Left lung (tissue), 10 donors: ENCODE results near the gene LRRTM3. TPM values are rescaled to one million over a fixed set of nuclear protein-coding genes. Genes with fewer than 3 reads are reported as not detected.

Experiments used
- ATAC-seq: fragments of 200-7000 bp; cut with Tn5 transposase; one replicate; pipeline ENCODE4 v1.9.1; 2020; ENCODE audit warnings: moderate library complexity
- DNase-seq, 4 donors: peaks; one replicate each; pipeline ENCODE4 v3.0.0-alpha.2; 2013 to 2020
- H3K27ac ChIP-seq, 2 donors: fragments of 200-600 bp; sonication (generic) in 1 of 2; one replicate each; pipeline versions ENCODE4 v1.5.0 to v1.8.0; 2020 to 2021
- H3K27me3 ChIP-seq, 2 donors: fragments of 200-600 bp; sonication (generic) in 1 of 2; one replicate each; pipeline versions ENCODE4 v1.5.0 to v1.8.0; 2020 to 2021
- H3K36me3 ChIP-seq, 2 donors: fragments of 200-600 bp; sonication (generic) in 1 of 2; one replicate each; pipeline versions ENCODE4 v1.5.0 to v1.8.0; 2020 to 2021
- H3K4me1 ChIP-seq, 2 donors: fragments of 200-600 bp; one replicate each; pipeline ENCODE4 v1.8.0; 2021
- H3K4me3 ChIP-seq, 2 donors: fragments of 200-600 bp; sonication (generic) in 1 of 2; one replicate each; pipeline versions ENCODE4 v1.5.0 to v1.8.0; 2020 to 2021; ENCODE audit warnings: mild to moderate bottlenecking in 1 of 2
- H3K9me3 ChIP-seq, 2 donors: fragments of 200-600 bp; sonication (generic) in 1 of 2; one replicate each; pipeline versions ENCODE4 v1.5.0 to v1.8.0; 2020 to 2021
- CTCF ChIP-seq, 2 donors: fragments of 200-600 bp; sonication (generic) in 1 of 2; IDR thresholded peaks; one replicate each; pipeline versions ENCODE4 v1.5.0 to v1.8.0; 2021; ENCODE audit warnings: antibody characterized with exemption in 2 of 2
- intact Hi-C, 2 donors: fragments of 100-400 bp; cut with DNase I; formaldehyde crosslinking; loops; one replicate each; pipeline versions ENCODE4 v1.11.2 to v1.14.2; 2022
- polyA plus RNA-seq, 6 donors: library from polyadenylated mRNA; unstranded; fragments of 120-200 nt; gene quantifications; one replicate each; pipeline ENCODE4 v1.2.1, GENCODE V29; 2013; ENCODE audit not compliant: insufficient read length in 6 of 6
- total RNA-seq, 2 donors: library from RNA; stranded (reverse); fragmentation: NEBNext Ultra II Directional; extraction: Animal tissue kit (Norgen Biotek cat#: 25700); gene quantifications; one replicate each; pipeline ENCODE4 v1.2.1, GENCODE V29; 2021
- donor health status: DM: no; HTN: yes; CAD: no.
- donor health status: DM: no; HTN: no; CAD: no.

LRRTM3 gene
- total and polyA plus RNA-seq, 8 donors = 1.7 to 5.1 (median 3.8) TPM; not detected in 2

- DNase-seq (no peak), ATAC-seq (no peak)
- TF ChIP-seq CTCF (IDR thresholded peaks at IDR 0.05) = no peak
- Histone ChIP-seq H3K27me3 (no peaks in the 10 kb centered on the region), H3K9me3 (no peaks in the 10 kb centered on the region), H3K27ac (no peak overlapping the region), H3K4me1 (no peaks in the 10 kb centered on the region), H3K36me3 (no peaks in the 10 kb centered on the region), H3K4me3 (no peak overlapping the region)
- intact Hi-C loops = no loop called here
These were observed 162.2 kb downstream of the LRRTM3 start for GRCh38 chr10:67088036-67088435.

GRCh38 chr10:67095531-67095930, 169.7 kb downstream of the LRRTM3 start:
- no peak for TF ChIP-seq CTCF (IDR thresholded peaks at IDR 0.05)
- intact Hi-C loops = no loop called here
- Histone ChIP-seq H3K4me1 (no peaks in the 10 kb centered on the region), H3K27ac (no peak overlapping the region), H3K4me3 (no peak overlapping the region), H3K36me3 (no peaks in the 10 kb centered on the region), H3K27me3 (no peaks in the 10 kb centered on the region), H3K9me3 (no peaks in the 10 kb centered on the region)
- DNase-seq (no peak), ATAC-seq (no peak)

GRCh38 chr10:67098461-67098860, 172.6 kb downstream of the LRRTM3 start:
- ATAC-seq = no peak
- Histone ChIP-seq H3K36me3 (no peaks in the 10 kb centered on the region), H3K4me3 (no peak overlapping the region), H3K4me1 (no peaks in the 10 kb centered on the region), H3K27me3 (no peaks in the 10 kb centered on the region), H3K9me3 (no peaks in the 10 kb centered on the region), H3K27ac (no peak overlapping the region)
- intact Hi-C loops = no loop called here
- DNase-seq = no peak
- TF ChIP-seq CTCF (IDR thresholded peaks at IDR 0.05) = no peak

- H3K9me3 ChIP-seq = no peaks in the 10 kb centered on the region
- H3K36me3 ChIP-seq = no peaks in the 10 kb centered on the region
- no peak overlapping the region for H3K4me3 ChIP-seq
- no peak for TF ChIP-seq CTCF (IDR thresholded peaks at IDR 0.05)
- intact Hi-C loops = no loop called here
- no peak overlapping the region for H3K27ac ChIP-seq
- ATAC-seq = no peak
- no peaks in the 10 kb centered on the region for H3K4me1 ChIP-seq
- no peaks in the 10 kb centered on the region for H3K27me3 ChIP-seq
- DNase-seq = no peak
These were observed 175.1 kb downstream of the LRRTM3 start for GRCh38 chr10:67100951-67101350.

GRCh38 chr10:67107670-67108069, 181.8 kb downstream of the LRRTM3 start:
- ATAC-seq (no peak), DNase-seq (peak in 1 of 4 donors; percentile 5)
- Histone ChIP-seq H3K36me3 (no peaks in the 10 kb centered on the region), H3K4me1 (no peaks in the 10 kb centered on the region), H3K4me3 (no peak overlapping the region), H3K27me3 (no peaks in the 10 kb centered on the region), H3K9me3 (no peaks in the 10 kb centered on the region), H3K27ac (no peak overlapping the region)
- intact Hi-C loops = no loop called here
- TF ChIP-seq CTCF (IDR thresholded peaks at IDR 0.05) = no peak
